ENCODE results near the gene SEC14L5.

Gene SEC14L5

DNA sequence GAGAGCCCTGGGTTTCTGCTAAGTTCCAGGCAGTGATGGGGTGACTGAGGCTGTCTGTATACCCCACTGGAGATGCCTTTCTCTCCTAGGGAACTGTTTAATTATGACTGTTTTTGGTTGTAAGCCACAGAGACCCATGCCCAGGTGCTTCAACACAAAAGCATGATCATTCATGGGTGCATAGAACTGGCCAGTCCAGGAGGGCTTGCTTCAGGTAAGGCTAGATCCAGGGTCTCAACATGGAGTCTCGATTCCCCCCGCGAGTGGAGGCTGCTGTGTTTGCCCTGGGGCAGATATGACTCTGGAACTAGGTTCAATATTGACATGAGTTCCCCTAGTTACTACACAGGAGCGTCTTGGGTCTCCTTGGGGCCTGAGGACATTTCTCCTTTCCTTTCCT is 57.8 kb downstream of the SEC14L5 start:
- no peak for DNase-seq (ENCODE audit: low read depth)

DNA sequence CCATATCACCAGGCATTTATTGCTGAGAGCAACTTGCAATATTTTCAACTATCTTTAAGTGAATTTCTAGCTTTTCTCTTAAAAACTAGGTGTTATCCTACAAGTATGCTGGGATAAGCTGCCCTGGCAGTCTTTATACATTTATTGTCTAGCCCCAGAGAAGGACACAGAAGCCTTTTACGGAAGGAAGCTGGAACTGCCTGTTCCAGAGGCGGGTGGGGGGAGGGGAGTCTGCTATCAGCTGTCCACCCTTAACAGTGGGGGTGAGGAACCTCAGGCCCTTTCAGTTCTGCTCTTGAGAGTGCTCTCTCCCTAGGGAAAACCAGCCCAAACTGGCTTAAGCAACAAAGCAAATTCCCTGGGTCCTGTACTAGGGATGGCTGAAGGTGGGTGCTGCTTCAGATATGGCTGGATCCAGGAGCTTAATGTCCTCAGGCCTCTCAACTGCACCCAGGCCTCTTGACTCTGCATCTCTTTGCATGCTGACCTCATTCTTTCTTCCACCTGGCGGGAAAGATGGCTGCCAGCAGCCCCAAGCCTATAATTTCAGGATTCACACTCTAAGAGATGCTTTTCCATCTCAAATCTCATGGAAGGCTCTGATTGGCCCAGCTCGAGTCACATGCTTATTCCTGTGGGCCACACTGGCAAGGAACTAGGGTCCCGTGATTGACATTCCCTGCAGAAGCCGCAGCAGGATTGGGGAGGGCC is 59.0 kb downstream of the SEC14L5 start:
- DNase-seq (ENCODE audit: low read depth), result no peak

DNA sequence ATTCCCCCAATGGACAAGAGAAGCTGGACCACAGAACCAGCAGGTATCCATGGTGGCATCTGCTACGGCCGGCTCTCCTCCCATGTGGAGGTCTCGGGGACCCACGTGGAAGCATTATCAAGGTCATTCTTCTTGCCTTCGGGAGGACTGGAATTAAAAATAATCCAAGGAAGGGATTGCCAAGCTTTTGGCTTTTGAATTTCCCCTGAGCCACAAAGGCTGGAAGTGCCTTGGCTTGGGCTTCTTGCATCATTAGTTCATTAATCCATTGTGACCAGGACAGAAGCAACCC is 59.5 kb downstream of the SEC14L5 start:
- DNase-seq (ENCODE audit: low read depth), result no peak

DNA sequence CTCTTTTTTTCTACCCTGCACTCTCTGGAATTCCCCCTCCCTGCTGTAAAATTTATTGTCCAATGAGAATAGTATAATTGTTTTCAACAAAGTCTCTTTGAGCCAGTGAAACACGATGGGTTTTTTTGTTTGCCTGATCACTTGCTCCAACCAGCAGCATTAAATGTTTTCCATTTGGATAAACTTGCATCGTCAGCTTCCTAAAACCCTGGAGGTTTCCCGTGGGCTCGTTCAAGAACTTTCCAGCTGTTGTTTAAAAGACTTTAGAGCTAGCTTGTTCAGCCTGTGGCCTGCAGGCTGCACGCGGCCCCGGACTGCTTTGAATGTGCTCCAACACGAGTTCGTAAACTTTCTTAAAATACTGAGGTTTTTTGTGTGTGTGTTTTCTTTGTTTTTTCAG is 60.7 kb downstream of the SEC14L5 start:
- no peak for DNase-seq (ENCODE audit: low read depth)

DNA sequence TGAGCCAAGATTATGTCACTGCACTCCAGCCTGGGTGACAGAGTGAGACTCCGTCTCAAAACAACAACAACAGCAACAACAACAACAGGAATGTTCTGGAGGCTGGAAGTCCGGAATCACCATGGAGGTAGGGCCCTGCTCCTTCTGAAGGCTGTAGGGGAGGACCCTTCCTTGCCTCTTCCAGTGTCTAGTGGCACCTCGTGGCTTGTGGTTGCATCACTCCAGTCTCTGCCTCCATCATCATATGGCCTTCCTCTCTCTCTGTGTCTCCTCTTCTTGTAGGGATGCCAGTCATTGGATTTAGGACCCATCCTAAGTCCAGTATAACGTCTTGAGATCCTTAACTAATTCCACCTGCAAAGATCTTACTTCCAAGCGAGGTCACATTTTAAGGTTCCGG is 61.6 kb downstream of the SEC14L5 start:
- DNase-seq (ENCODE audit: low read depth), result no peak

DNA sequence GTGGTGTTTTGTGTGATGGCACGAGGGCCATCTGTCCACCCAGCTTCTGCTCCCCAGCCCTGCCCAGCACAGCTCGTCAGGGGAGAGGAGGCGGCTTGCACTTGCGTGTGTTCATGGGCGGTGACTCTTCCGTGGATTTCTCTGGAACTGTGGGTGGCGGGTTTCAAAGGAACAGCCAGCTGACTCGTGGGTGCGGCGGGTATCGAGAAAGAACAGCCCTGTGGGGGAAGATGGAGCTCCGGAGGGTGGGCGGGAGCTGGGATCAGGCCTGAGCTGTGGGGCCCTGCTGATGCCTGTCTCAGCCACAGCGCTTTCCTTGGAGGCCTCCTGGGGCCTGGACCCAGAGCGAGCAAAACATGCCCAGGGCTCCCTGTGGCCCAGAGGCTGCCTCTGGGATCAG is 62.4 kb downstream of the SEC14L5 start:
- DNase-seq (ENCODE audit: low read depth), result no peak

DNA sequence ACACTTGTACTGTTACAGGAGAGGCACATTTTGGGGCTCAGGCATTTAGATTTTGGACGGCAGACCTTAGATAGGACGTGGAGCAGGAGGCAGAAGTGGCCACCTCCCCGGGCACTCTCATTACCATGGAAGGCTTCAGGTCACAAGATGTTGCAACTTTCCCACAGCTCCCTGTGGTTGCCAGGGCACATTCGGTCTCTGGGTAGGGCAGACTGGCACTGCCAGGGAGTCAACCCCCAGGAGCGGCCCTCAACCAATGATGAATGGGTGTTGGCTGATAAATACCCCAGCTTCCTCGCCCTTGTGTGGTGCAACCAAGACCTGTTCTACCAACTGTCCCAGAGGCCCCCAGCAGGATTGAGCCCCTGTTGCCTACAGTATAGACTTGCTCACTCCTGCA is 64.4 kb downstream of the SEC14L5 start:
- no peak for DNase-seq (ENCODE audit: low read depth)

DNA sequence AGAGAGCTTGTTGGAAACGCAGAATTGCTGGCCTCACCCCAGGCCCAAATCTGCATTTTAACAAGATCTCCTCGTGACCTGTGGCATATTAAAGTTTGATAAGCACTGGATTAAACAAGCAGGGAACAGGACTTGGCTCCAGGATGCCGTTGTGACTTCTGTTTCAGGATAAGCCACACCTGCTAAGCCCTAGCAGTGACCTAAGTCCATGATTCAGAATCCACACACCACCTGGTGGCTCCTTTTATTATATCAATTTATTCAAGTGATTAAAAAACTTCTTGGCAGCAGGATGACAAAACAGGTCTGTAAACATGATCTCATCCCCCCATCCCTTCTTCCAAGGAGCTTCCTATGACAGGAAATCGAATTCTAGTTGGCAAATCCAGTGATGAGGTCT is 66.5 kb downstream of the SEC14L5 start:
- no peak for DNase-seq (ENCODE audit: low read depth)

DNA sequence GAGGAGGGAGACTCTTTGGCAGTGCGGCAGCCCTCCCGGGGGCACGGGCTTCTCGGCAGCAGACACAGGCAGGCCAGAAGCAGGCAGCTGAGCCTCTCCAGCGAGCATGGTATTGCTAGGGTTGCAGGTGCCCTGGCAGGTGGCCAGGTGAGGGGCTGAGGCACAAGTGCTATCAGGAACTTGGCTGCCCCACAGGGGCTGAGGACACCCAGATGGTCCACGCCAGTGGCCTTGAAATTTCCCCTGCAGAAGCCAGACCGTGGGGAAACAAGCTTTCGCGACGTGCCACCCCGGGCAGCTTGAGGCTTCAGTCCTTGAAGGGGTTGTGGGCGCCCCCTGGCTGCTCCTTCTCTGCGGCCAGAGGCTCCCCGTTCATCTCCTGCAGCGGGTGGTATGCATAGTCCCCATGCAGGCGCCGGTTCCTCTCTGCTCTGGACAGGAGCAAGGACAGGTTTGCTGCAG is 67.1 kb downstream of the SEC14L5 start:
- no peak for DNase-seq (ENCODE audit: low read depth)

DNA sequence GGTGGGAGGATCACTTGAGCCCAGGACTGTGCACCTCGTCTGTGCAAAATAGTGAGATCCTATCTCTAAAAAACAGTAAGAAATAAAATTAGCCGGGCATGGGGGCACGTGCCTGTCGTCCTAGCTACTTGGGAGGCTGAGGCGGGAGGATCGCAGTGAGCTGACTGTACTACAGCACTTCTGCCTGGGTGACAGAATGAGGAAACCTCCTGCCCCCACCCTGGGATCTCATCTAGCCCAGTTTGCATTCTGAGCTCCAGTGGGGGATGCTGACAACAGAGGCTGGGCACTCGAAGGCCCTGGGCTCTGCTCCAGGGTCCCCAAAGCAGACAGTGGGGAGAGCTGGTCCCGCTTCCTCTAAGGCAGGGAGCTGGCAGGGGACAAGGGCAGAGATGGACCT is 68.5 kb downstream of the SEC14L5 start:
- no peak for DNase-seq (ENCODE audit: low read depth)

DNA sequence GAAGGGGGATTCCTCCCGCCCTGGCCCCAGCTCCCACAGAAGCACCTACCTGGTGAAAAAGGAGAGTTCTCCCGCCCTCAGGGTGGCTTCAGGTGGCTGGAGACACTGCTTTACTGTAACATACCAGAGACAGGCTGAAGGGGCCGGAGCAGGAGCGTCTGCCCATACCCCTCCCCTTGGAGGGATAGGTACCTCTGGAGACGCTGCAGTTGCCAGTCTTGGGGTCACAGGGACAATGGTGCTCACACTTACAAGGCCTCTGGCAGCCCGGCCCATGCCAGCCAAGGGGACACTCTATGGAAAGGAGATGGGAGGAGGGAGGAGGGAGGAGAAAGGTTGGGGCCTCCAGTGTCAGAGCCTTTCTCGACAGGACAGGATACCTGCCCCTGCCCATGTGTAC is 69.0 kb downstream of the SEC14L5 start:
- no peak for DNase-seq (ENCODE audit: low read depth)

DNA sequence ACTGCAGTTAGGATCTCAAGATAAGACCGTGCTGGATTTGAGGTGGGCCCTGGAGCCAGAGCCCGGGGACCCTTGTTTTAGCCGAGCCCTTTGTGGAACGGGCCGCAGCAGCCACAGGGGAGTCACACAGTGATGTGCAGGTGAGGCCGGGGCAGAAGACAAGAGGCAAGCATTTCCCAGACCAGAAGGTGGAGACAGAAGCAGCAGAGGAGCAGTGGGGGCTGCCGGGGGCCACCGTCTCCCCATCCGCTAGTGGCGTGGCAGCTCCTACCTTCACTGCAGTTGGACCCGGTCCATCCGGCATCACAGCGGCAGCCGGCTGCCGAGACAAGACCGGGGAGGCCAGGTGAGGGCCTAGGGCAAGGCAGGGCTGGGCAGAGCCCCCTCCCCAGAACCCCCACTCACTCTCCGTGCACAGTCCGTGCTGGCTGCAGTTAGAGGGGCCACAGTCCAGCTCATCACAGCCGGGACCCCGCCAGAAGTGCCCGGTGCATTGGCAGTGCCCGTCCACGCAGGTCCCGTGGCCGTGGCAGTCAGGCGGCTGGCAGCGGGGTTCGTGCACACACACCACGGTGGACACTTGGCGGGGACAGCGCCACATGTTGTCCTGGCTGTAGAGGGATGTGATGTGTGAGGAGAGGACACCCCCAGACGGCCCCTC is 69.6 kb downstream of the SEC14L5 start:
- no peak for DNase-seq (ENCODE audit: low read depth)

DNA sequence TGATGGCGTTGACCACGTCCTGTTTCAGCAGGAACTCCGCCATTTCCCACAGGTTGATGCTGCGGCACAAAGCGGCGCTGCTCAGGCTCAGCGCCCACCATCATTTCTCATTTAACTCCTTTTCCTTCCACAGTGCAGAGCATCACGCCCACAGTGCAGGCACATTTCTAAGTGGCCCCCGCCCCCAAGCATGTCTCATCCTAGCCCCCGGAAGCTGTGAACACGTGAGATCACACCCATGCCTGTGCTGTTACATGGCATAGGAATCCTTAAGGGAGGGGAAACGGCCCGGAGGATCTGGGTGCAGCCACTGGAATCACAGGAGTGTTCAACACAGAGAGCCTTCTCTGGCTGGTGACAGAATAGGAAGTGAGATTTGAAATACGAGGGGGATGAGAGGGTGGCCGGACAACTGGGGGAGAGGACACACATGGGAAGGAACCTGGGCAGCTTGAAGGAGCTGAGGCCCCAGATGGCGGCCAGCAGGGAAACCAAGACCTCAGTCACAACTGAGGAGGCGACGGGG is 70.9 kb downstream of the SEC14L5 start:
- no peak for DNase-seq (ENCODE audit: low read depth)

DNA sequence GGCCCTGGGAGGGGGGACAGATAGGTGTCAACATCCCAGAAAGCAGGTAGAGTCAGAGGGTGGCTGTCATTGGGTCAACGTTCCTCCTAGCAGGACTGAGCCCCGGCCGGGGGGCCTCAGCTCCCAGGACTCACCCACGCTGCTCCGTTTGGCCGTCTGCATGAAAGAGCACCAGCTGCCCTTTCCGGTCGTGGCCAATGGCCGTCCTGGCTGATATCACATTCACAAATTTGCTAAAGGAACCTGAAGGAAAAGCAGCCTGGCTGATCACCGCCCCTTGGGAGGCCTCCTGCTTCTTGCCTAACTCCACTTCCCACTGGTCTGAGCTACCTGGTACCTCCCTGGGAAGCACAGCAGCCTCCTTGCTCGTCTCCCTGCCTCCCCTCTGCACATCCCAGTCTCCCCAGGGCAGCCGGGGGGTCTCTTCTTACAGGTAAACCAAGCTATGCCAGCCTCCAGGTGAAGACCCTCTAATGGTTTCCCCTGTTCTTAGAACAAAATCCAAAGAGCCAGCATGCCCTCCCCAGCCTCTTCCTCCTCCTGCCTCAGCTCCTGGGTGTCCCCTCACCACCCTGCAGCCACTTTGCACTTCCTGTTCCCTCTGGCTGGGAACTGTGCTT is 72.2 kb downstream of the SEC14L5 start:
- DNase-seq (ENCODE audit: low read depth), result no peak

DNA sequence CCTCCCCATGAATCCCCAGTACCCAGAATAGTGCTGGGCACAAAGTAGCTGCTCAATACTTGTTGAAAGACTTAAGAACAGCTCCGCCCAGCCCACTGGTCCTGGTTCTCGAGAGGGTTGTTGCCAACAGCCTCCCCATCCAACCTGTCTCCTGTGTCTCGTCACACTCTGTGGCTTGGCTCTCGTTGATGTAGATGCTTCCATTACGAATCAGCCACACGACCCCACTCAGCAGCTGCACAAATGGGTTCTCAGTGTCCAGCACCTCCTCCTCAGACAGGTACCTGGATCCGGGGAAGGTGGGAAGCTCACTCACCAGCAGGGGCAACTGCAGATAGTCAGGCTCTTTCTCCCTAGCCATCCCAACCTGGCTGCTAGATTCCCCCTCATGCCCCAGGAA is 73.5 kb downstream of the SEC14L5 start:
- no peak for DNase-seq (ENCODE audit: low read depth)

DNA sequence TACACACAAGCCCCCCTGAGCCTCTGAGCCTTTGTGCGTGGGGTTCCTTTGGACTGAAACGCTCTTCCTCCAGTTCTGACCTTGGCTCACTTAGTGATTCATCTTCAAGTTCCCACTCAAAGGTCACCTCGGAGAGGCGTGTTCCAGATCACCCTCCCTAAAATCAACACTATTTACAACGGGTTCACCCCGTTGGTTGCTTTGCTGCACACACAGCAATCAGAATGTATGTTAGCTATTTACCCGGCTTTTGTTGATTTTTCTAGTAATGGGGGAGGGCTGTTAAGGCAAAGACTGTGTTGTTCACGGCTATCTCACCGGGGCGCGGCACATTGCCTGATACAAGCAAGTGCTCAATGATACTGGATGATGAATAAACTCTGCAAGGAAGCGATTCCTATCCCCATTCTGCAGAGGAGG is 74.6 kb downstream of the SEC14L5 start:
- DNase-seq (ENCODE audit: low read depth), result no peak

DNA sequence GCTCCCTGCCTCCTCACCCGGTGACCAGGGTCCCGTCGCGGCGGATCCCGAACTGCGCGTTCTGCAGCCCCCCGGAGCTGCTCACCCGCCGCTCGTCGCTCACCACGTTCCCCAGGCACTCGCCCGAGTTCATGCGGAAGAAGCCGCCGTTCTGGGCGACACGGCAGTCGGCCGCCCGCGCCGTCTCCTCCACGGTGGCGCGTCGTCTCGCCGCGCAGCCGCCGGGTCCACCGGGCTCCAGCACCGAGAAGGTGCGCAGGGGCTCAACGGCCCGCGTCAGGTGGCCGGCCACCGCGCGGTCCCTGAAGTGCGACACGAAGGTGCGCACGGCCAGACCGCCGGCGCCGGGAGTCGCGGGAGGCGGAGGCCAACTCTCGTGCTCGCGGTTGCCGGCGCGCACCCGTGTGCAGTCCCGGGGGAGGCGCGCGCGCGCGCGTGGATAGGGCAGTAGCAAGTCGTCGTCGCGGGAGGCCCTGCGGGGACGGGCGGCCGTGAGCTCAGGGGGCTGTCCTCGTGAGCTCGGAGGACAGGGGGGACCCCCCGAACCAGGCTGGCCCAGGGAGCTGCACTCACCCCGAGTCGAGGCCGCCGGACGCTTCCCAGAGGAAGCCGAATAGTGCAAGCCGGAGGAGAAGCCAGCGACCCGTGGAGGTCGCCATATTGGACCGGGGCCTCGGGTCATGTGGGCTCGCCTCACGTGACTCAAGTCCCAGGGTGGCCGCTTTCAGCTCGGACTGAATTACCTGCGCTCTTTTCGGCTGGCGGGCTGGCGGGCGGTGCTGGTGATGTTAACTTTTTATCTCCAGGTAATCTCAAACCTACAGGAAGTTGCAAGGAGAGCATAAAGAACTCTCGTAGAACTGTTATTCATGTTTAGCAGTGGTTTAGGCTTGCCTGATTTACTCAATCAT is 75.4 kb downstream of the SEC14L5 start, which contains the start of gene NAGPA:
NAGPA (minus strand) TSS at position 680 of the 911 bp plus-strand sequence; CDS start at position 659, 21 bp downstream.
- peak; percentile 60 for DNase-seq (ENCODE audit: low read depth)

DNA sequence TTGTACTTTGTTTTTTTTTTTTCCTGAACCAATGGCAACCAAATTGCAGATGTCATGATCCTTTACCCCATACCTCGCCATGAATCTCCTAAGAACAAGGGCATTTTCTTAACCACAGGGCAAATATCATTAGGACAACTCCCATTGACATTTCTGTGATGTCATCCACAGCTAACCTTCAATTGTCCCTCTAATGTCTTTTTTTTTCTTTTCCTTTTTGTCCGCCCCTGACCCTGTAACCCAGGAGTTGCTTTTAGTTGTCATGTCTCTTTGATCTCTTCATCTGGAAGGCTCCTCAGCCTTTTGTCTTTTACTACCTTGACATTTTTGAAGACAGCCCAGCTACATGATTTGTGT is 76.0 kb downstream of the SEC14L5 start:
- DNase-seq (ENCODE audit: low read depth), result no peak

DNA sequence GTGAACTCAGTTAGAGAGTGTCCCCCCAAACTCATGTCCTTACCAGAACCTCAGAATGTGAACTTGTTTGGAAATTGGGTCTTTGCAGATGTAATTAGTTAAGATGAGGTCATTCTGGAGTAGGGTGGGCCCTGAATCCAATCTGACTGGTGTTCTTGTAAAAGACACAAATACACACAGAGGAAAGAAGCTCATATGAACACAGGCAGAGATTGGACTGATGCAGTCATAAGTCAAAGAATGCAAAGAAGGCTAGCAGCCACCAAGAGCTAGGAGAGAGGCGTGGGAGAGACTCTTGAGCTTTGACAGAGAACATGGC is 77.7 kb downstream of the SEC14L5 start:
- DNase-seq (ENCODE audit: low read depth), result no peak

DNA sequence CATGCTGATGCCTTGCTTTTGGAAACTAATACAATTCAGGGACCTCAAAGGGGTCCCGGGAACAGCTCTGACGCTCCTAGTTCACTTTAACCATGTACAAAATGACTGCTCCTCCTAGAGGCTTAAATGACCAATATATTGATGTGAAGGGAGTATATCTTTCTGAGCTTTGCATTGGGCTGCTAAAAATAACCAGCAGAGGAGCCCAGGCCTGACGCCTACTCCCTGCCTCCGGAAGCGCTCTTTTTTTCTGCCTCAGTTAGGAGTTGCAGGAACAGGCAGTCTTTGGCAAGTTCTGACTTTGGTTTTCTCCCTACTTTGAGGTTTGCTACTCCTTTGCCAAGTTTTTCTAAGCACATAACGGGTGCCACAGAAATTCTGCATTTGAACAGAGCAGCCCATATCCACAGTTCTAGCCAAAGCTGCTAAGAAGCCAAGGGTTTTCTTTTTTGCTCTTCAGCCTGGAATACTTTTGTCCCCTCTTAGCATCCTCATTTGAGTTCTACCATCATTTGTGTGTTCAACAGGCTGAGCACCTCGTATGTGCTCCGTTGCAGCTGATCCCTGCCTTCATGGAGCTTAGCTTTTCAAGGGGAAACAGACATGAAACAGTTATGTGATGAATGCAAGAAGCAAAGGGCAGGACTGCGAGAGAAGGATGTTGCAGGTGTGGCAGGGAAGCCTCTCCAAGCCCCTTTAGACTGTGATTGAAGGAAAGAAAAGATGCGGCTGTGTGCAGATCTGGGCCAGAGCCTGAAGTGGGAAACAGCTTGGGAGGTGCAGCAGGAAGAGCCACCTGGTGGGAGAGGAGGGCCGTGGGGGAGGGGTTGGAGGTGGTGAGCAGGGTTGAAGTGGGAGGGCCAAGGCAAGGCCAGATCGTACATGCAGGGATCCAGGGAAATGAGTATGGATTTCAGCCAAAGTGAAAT is 78.4 kb downstream of the SEC14L5 start:
- DNase-seq (ENCODE audit: low read depth), result no peak

DNA sequence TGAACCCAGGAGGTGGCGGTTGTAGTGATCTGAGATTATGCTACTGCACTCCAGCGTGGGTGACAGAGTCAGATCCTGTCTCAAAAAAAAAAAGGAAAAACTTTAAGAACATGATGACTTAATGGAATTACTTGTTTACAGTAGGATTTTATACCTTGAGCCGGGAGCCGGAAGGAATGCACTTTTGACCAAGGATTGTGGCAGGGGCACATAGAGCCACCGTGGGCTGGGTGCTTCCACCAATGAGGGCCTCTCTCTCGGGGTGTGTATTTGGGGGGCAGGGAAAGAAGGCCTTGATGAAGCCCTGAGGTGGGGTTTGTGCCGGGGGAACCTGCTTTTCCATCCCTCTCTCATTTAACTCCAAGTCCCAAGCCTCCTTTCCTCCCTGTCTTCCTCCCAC is 82.3 kb downstream of the SEC14L5 start:
- no peak for DNase-seq (ENCODE audit: low read depth)

Measured in stimulated activated CD8-positive, alpha-beta memory T cell treated with anti-CD3 and anti-CD28 coated beads, Interleukin-15, amount 100 ng/mL, for 24 hours (primary cell).